Stromal cell of bone marrow (primary cell): Measurements from ENCODE around the gene STIMATE.

ENCODE experiments used
- DNase-seq: peaks from one replicate; pipeline ENCODE4 v3.0.0-alpha.2; 2012; ENCODE audit warnings: low read depth

The STIMATE gene

GRCh38 chr3:52866427-52866826, 30.9 kb downstream of the STIMATE start:
- DNase-seq: no peak

GRCh38 chr3:52865994-52866393, 31.4 kb downstream of the STIMATE start:
- DNase-seq: no peak

GRCh38 chr3:52860424-52860768, 37.0 kb downstream of the STIMATE start:
- DNase-seq: no peak

GRCh38 chr3:52859686-52860423, 37.5 kb downstream of the STIMATE start:
- no peak for DNase-seq

- DNase-seq: no peak
Measured at GRCh38 chr3:52857864-52858263, 39.5 kb downstream of the STIMATE start.

GRCh38 chr3:52857133-52857532, 40.2 kb downstream of the STIMATE start:
- no peak for DNase-seq

GRCh38 chr3:52856666-52857065, 40.7 kb downstream of the STIMATE start:
- no peak for DNase-seq

GRCh38 chr3:52854013-52854412, 43.3 kb downstream of the STIMATE start:
- no peak for DNase-seq

GRCh38 chr3:52852419-52852818, 44.9 kb downstream of the STIMATE start:
- DNase-seq: no peak

GRCh38 chr3:52851348-52851747, 46.0 kb downstream of the STIMATE start:
- no peak for DNase-seq

GRCh38 chr3:52849656-52850055, 47.7 kb downstream of the STIMATE start:
- no peak for DNase-seq

- DNase-seq: peak; percentile 57
Measured at GRCh38 chr3:52848617-52849016, 48.7 kb downstream of the STIMATE start.

GRCh38 chr3:52847726-52848125, 49.6 kb downstream of the STIMATE start:
- no peak for DNase-seq

- no peak for DNase-seq
Measured at GRCh38 chr3:52847241-52847640, 50.1 kb downstream of the STIMATE start.

GRCh38 chr3:52846432-52846965, 50.8 kb downstream of the STIMATE start:
- DNase-seq: no peak

- no peak for DNase-seq
Measured at GRCh38 chr3:52845691-52846431, 51.5 kb downstream of the STIMATE start.

GRCh38 chr3:52845157-52845556, 52.2 kb downstream of the STIMATE start:
- peak; percentile 69 for DNase-seq

GRCh38 chr3:52844290-52844975, 52.9 kb downstream of the STIMATE start:
- no peak for DNase-seq

GRCh38 chr3:52843881-52844280, 53.5 kb downstream of the STIMATE start:
- no peak for DNase-seq

- DNase-seq: no peak
Measured at GRCh38 chr3:52843108-52843865, 54.1 kb downstream of the STIMATE start.

- no peak for DNase-seq
Measured at GRCh38 chr3:52842424-52842823, 54.9 kb downstream of the STIMATE start.

- DNase-seq: no peak
Measured at GRCh38 chr3:52841981-52842340, 55.4 kb downstream of the STIMATE start.
